SK-N-DZ (cell line): ENCODE results near the gene FEZF2.

Experiments
- DNase-seq: peaks from one replicate; pipeline ENCODE4 v3.0.0-alpha.2; 2015; ENCODE audit warnings: low spot score

Gene FEZF2

DNA sequence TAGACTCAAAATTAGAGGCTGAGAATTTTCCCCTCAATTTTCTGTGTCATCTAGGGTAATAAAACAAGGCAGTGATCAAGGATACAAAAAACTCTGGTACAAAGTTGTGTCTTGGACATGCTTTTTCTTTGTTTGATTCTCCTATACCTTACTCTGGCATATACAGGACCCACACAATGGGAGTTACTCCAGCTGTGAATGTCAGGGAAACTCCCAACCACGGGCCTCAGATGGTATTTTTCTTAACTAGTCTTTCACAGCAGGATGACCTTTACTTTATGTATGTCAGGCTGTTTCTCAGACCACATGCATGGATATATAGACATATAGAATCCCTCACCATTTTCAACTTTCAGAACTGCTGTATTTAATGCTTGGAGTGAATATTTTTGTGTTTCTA is 41.3 kb downstream of the FEZF2 start:
- DNase-seq = no peak

DNA sequence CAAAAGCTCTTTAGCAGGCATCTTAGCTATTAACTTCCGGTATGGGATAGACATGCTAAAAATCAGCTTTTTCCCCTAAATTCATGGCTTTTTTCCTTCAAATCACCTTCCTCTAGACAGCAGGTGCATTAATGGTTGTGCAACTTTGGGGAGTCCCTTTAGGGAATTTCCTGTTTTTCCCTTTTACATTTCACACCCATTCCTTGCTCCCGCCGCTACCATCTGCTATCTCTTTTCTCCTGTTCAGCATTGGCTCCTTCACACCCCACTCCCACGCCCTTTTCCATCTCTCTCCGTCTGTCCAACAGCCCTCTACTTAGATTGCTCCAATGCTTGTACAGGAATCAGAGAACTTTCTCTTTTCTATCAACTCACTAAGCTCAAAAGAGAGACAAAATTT is 43.4 kb downstream of the FEZF2 start:
- no peak for DNase-seq

DNA sequence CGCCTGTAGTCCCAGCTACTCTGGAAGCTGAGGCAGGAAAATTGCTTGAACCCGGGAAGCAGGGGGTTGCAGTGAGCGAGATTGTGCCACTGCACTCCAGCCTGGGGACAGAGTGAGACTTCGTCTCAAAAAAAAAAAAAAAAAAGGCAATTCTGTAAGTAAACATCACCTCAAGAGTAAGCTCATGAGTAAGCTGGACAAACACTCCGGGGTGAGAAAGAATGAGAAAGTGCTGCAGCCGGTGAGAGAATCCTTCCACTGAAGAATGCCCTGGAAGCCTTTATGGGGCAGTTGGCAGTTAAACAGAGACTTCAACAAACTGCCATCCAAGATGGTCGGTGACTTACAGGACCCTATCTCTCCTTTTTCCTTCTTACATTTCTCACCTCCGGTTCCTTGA is 47.5 kb downstream of the FEZF2 start:
- no peak for DNase-seq

DNA sequence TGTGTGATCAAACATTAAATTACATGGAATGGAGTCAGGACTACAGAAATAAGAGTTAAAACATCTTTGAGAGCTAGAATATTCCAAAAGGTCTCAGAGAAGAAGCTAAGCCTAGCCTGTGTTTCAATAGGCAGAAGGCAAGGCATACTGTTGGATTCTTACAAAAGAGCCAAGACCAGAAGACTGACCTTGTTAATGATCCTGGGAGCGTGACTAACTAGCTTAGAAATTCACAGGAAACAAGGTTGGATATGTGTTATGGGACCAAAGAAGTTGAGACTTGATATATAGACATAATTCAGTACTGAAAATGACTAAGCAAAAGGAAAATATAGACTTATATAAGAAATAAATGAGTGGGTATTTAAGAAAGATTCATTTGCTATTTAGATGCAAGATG is 50.1 kb downstream of the FEZF2 start:
- no peak for DNase-seq
